ENCODE data around the gene TNRC6A. TPM values are rescaled to one million over a fixed set of nuclear protein-coding genes. Genes with fewer than 3 reads are reported as not detected.

The TNRC6A gene
- polyA plus RNA-seq, 10 donors = 22.5 to 54.9 (median 31.4) TPM

- no peak for DNase-seq
Measured at GRCh38 chr16:24871891-24872290, 142.4 kb downstream of the TNRC6A start.

DNA sequence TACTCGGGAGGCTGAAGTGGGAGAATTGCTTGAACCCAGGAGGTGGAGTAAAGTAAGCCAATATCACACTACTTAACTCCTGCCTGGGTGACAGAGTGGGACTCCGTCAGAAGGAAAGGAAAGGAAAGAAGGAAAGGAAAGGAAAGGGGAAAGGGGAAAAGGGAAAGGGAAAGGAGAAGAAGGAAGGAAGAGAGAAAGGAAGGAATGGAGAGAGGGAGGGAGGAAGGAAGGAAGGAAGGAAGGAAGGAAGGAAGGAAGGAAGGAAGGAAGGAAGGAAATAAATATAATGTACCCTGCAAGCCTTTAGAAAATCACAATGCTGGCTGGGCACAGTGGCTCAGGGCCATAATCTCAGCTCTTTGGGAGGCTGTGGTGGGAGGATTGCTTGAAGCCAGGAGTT lies 143.6 kb downstream of the TNRC6A start:
- no peak for DNase-seq

- no peak for DNase-seq
Measured at GRCh38 chr16:24875466-24875865, 146.0 kb downstream of the TNRC6A start.

Other genes with a start within 250 kb of the TNRC6A start
- 10 to 100 TPM; 30.7 to 54.3 (median 40.9) TPM for gene RBBP6, start 190.1 kb upstream of the TNRC6A start, polyA plus RNA-seq (ENCODE audit: insufficient read length in 10 of 10)
- under 1 TPM in 5 of 10 donors, not detected in 5; 0.11 to 0.72 (median 0.13) TPM for gene SLC5A11, start 116.3 kb downstream of the TNRC6A start, polyA plus RNA-seq (ENCODE audit: insufficient read length in 10 of 10)

Measured in muscle of back (tissue), 11 donors.